DND-41 (cell line): Measurements from ENCODE around the gene USP10.

ENCODE experiments used
- ATAC-seq: fragments of 200-7000 bp; cut with Tn5 transposase; 3 replicates; pipeline ENCODE4 v1.9.1; 2021; ENCODE audit warnings: low read depth; ENCODE audit not compliant: insufficient read depth
- DNase-seq: peaks from one replicate; pipeline ENCODE4 v3.0.0-alpha.2; 2020
- H2AFZ ChIP-seq: 2 replicates; pipeline ENCODE4 v1.6.0; 2012; ENCODE audit warnings: low read depth, low read length
- H3K27ac ChIP-seq: 2 replicates; pipeline ENCODE4 v1.5.1; 2012; ENCODE audit warnings: low read length, inconsistent platforms
- H3K27me3 ChIP-seq: fragments of 200-600 bp; sonication (generic); 2 replicates; pipeline ENCODE4 v1.6.0; 2012; ENCODE audit warnings: low read length, mild to moderate bottlenecking, inconsistent platforms; ENCODE audit not compliant: insufficient read depth, poor library complexity
- H3K36me3 ChIP-seq: 2 replicates; pipeline ENCODE4 v1.5.1; 2012; ENCODE audit warnings: low read length, inconsistent platforms; ENCODE audit not compliant: insufficient read depth
- H3K4me1 ChIP-seq: 2 replicates; pipeline ENCODE4 v1.5.1; 2012; ENCODE audit warnings: mild to moderate bottlenecking, low read length; ENCODE audit not compliant: insufficient read depth
- H3K4me2 ChIP-seq: 2 replicates; pipeline ENCODE4 v1.6.0; 2012; ENCODE audit warnings: mild to moderate bottlenecking, moderate library complexity, low read length, inconsistent platforms; ENCODE audit not compliant: insufficient read depth
- H3K4me3 ChIP-seq, 2 experiments: fragments of 200-600 bp in 1 of 2; shearing (Covaris generic) in 1 of 2; 2 replicates each; pipeline ENCODE4 v1.5.1; 2012 to 2016; ENCODE audit warnings: inconsistent platforms in 2 of 2, low read length in 2 of 2, mild to moderate bottlenecking in 2 of 2, low read depth in 1 of 2, moderate library complexity in 1 of 2
- H3K79me2 ChIP-seq: 2 replicates; pipeline ENCODE4 v1.6.0; 2012; ENCODE audit warnings: low read length, inconsistent platforms; ENCODE audit not compliant: insufficient read depth
- H3K9ac ChIP-seq: 2 replicates; pipeline ENCODE4 v1.6.0; 2012; ENCODE audit warnings: low read depth, mild to moderate bottlenecking, inconsistent platforms, low read length, moderate library complexity
- H3K9me3 ChIP-seq: 2 replicates; pipeline ENCODE4 v1.5.1; 2012; ENCODE audit warnings: low read length, moderate library complexity, mild to moderate bottlenecking, inconsistent platforms; ENCODE audit not compliant: insufficient read depth, severe bottlenecking
- H4K20me1 ChIP-seq: 2 replicates; pipeline ENCODE4 v1.6.0; 2012; ENCODE audit warnings: low read length; ENCODE audit not compliant: insufficient read depth
- CTCF ChIP-seq: IDR thresholded peaks from 2 replicates; pipeline ENCODE4 v1.5.1; 2012; ENCODE audit warnings: borderline replicate concordance, low read length, moderate library complexity, mild to moderate bottlenecking; ENCODE audit not compliant: poor library complexity, severe bottlenecking; ENCODE audit errors: extremely low read depth
- EZH2 ChIP-seq: IDR thresholded peaks from 3 replicates; pipeline ENCODE4 v1.6.1; 2012; ENCODE audit warnings: borderline replicate concordance, low read depth, mild to moderate bottlenecking, moderate library complexity, low read length, inconsistent platforms; ENCODE audit not compliant: severe bottlenecking

USP10 gene

GRCh38 chr16:84724606-84725309 is 25.0 kb downstream of the USP10 start:
- Histone ChIP-seq H3K4me3 (no peak overlapping the region), H3K9ac (no peak overlapping the region), H3K4me2 (no peak overlapping the region), H3K27me3 (no peaks in the 10 kb centered on the region), H3K4me1 (peaks cover 31% of the 10 kb centered on the region), H3K27ac (peak overlapping the region; percentile 38), H3K36me3 (0 out of 2 replicates have a peak, but pooled peaks cover 3% of the 10 kb centered on the region), H3K9me3 (no peaks in the 10 kb centered on the region), H2AFZ (no peak overlapping the region), H3K79me2 (peaks cover 100% of the 10 kb centered on the region), H4K20me1 (peaks cover 91% of the 10 kb centered on the region)
- ATAC-seq (peak; percentile 51; the same call in 2 of the 3 replicates), DNase-seq (no peak)
- no peak for TF ChIP-seq EZH2

GRCh38 chr16:84725481-84726078 is 25.8 kb downstream of the USP10 start:
- H3K9me3 ChIP-seq, result no peaks in the 10 kb centered on the region
- peaks cover 100% of the 10 kb centered on the region for H3K79me2 ChIP-seq
- H3K4me3 ChIP-seq, result no peak overlapping the region
- peaks cover 88% of the 10 kb centered on the region for H4K20me1 ChIP-seq
- TF ChIP-seq CTCF (no peak), EZH2 (no peak)
- H3K36me3 ChIP-seq, result no peaks in the 10 kb centered on the region
- no peaks in the 10 kb centered on the region for H3K27me3 ChIP-seq
- H3K9ac ChIP-seq, result no peak overlapping the region
- H3K27ac ChIP-seq, result no peak overlapping the region
- peaks cover 39% of the 10 kb centered on the region for H3K4me1 ChIP-seq
- no peak overlapping the region for H2AFZ ChIP-seq
- peak overlapping the region; percentile 51; the same call in 1 of the 2 replicates for H3K4me2 ChIP-seq
- DNase-seq, result no peak
- peak; percentile 27; the same call in 2 of the 3 replicates for ATAC-seq

- ATAC-seq (peak; percentile 80), DNase-seq (peak; percentile 80)
- H3K4me2 ChIP-seq, result peak overlapping the region; percentile 51
- peak overlapping the region in 1 of 2 experiments; percentile 11; a peak in 1 of 4 replicates for H3K4me3 ChIP-seq
- peak overlapping the region; percentile 12; the same call in 1 of the 2 replicates for H3K9ac ChIP-seq
- H3K79me2 ChIP-seq, result peaks cover 100% of the 10 kb centered on the region
- H3K36me3 ChIP-seq, result no peaks in the 10 kb centered on the region
- no peaks in the 10 kb centered on the region for H3K9me3 ChIP-seq
- no peak overlapping the region for H2AFZ ChIP-seq
- TF ChIP-seq CTCF (peak; percentile 97), EZH2 (no peak)
- peak overlapping the region; percentile 41; the same call in 1 of the 2 replicates for H3K27ac ChIP-seq
- no peaks in the 10 kb centered on the region for H3K27me3 ChIP-seq
- peaks cover 84% of the 10 kb centered on the region for H4K20me1 ChIP-seq
- H3K4me1 ChIP-seq, result peaks cover 42% of the 10 kb centered on the region
These were observed 26.4 kb downstream of the USP10 start for GRCh38 chr16:84726079-84726668.
